ENCODE data around the gene ATP6V1F.

ATP6V1F gene

GRCh38 chr7:128869138-128869943 is 6.7 kb downstream of the ATP6V1F start:
- DNase-seq = peak; percentile 39

- DNase-seq = no peak
Observed at GRCh38 chr7:128869944-128870285, 7.3 kb downstream of the ATP6V1F start.

- no peak for DNase-seq
Observed at GRCh38 chr7:128871050-128871449, 8.4 kb downstream of the ATP6V1F start.

- DNase-seq = no peak
Observed at GRCh38 chr7:128872394-128872824, 9.8 kb downstream of the ATP6V1F start.

- no peak for DNase-seq
Observed at GRCh38 chr7:128873234-128873633, 10.6 kb downstream of the ATP6V1F start.

- DNase-seq = no peak
Observed at GRCh38 chr7:128874140-128875031, 11.7 kb downstream of the ATP6V1F start.

- DNase-seq = no peak
Observed at GRCh38 chr7:128875523-128875948, 12.9 kb downstream of the ATP6V1F start.

- no peak for DNase-seq
Observed at GRCh38 chr7:128876127-128876526, 13.5 kb downstream of the ATP6V1F start.

- no peak for DNase-seq
Observed at GRCh38 chr7:128876586-128876977, 13.9 kb downstream of the ATP6V1F start.

GRCh38 chr7:128876978-128877755 is 14.5 kb downstream of the ATP6V1F start:
- DNase-seq = no peak

GRCh38 chr7:128877756-128878120 is 15.1 kb downstream of the ATP6V1F start:
- no peak for DNase-seq

GRCh38 chr7:128878226-128879105 is 15.8 kb downstream of the ATP6V1F start:
- DNase-seq = no peak

- DNase-seq = no peak
Observed at GRCh38 chr7:128879461-128879938, 16.8 kb downstream of the ATP6V1F start.

- no peak for DNase-seq
Observed at GRCh38 chr7:128879939-128880746, 17.5 kb downstream of the ATP6V1F start.

- DNase-seq = no peak
Observed at GRCh38 chr7:128880791-128881457, 18.3 kb downstream of the ATP6V1F start.

- no peak for DNase-seq
Observed at GRCh38 chr7:128881458-128882125, 18.9 kb downstream of the ATP6V1F start.

GRCh38 chr7:128882134-128882533 is 19.5 kb downstream of the ATP6V1F start:
- no peak for DNase-seq

GRCh38 chr7:128883622-128884448 is 21.2 kb downstream of the ATP6V1F start:
- DNase-seq = peak; percentile 88

Measured in activated CD4-positive, alpha-beta T cell treated with anti-CD3 and anti-CD28 coated beads, Interleukin-2, amount 50 U/mL, for 1 hour (primary cell).